HG03066 (cell line): Measurements from ENCODE around the gene RNF17.

Source experiments
- ATAC-seq: cut with Tn5 transposase; IDR thresholded peaks from one replicate; pipeline ENCODE4 v1.9.1; 2021; ENCODE audit warnings: low read depth; ENCODE audit not compliant: unreplicated experiment

The RNF17 gene

DNA sequence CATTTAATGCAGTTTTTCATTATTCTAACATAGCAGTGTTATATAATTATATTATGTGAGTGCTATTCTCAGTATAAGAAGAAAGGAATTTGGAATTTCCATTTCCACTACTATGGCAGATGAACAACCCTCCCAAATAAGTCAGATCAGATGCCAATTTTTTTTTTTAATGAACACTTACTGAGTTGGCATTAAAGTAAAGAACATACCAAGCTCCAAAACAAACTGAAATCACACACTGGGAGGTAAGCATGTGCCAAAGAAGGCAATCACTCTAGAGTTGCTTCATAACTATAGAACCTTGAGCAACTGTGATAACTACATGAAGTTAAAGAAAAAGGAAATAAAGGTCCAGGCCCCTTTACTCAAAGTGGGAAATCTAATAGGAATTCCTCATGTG, 90.3 kb downstream of the RNF17 start:
- no peak for ATAC-seq

DNA sequence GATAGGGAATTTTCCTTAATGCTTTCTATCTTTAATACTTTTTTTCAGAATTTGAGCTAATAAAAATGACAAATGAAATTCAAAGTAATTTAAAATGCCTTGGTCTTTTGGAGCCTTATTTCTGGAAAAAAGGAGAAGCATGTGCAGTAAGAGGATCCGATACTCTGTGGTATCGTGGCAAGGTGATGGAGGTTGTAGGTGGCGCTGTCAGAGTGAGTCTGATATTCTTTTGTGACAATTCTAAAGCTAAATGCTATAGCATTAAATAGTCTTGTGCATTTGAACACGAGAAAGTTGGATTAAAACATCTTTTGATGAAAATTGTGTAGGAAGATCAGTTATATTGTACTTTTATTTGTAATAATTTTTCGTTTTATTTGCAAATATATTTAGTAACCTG, 95.0 kb downstream of the RNF17 start:
- no peak for ATAC-seq

DNA sequence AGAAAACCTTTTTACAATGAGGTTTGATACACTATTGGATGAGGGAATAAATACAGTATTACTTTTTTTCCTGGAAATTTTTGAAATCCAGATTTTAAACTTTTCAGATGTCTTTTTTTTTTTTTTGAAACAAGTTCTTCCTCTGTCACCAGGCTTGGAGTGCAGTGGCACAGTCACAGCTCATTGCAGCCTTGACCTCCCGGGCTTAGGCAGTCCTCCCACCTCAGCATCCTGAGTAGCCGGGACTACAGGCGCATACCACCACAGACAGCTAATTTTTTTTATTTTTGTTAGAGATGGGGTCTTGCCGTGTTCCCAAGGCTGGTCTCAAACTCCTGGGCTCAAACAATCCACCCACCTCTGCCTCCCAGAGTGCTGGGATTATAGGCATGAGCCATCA, 96.8 kb downstream of the RNF17 start:
- ATAC-seq: no peak

DNA sequence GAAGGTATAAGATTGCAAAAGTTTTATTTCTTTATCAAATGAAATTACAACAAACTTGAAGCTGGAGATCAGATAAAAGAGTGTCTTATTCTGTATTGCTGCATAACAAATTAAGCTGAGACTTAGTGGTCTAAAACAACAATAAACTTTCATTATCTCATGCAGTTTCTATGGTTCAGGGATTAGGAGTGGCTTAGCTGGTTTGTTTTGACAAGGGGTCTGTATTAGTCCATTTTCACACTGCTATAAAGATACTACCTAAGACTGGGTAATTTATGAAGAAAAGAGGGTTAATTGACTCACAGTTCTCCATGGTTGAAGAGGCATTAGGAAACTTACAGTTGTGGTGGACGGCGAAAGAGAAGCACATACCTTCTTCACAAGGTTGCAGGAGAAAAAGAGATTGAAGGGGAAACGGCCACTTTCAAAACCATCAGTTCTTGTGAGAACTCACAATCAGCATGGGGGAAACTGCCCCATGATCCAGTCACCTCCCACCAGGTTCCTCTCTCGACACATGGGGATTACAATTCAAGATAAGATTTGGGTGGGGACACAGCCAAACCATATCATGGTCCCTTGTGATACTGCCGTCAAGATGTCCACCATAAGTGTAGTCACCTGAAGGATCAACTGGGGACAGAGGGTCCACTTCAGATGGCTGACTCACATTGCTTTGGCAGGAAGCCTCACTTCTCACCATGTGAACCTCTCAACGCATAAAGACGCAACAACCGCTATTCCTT, 97.8 kb downstream of the RNF17 start:
- ATAC-seq: no peak

DNA sequence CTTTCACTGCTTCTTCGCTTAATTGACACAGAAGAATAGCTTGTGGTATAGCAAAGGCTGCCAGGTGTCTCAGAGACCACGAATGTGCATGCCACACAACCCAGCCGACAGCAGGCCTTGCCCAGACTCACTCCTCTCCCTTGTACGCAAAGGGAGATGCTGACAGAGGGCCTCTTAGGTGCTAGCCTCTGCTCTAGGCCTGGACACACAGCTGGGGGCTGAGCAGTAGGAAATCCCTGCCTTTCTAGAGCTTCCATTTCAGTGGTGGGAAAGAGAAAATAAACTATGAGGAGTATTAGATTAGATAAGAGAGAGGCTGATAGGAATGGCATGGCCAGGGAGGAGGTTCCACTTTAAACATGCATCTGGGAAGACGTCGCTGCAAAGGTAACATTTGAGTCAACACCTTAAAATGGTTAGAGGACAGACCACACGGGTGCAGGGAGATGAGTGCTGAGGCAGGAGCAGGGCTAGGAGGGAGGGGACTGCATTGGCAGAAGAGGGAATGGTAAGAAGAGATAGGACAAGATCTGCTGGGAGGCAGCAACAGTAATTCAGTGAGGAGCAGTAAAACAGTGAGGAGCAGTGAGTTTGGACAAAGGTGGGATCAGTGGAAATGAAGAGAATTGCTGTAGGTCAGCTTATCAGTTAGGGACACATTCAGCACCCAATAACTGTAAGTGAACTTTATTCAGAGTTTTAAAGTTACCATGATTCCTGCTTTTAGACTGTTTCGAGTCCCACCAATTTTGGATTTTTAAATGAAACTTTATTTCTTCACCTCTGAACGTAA, 100.0 kb downstream of the RNF17 start:
- ATAC-seq: no peak

DNA sequence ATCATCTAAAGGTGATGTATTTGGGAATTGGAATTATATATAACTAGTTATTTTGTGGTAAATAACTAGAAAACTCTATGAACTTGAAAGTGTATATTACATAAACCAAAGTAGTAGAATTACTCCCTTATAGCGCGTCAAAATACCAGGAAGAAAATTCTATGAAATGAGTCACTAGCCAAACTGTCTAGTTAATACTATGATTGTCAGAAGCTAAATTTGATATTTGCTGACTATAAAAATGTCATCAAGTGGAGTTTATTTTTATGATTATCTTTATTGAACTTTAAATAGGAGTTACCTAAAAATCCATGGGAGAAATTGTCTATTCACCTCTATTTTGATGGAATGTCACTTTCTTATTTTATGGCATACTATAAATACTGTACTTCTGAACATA, 100.6 kb downstream of the RNF17 start:
- ATAC-seq: no peak

DNA sequence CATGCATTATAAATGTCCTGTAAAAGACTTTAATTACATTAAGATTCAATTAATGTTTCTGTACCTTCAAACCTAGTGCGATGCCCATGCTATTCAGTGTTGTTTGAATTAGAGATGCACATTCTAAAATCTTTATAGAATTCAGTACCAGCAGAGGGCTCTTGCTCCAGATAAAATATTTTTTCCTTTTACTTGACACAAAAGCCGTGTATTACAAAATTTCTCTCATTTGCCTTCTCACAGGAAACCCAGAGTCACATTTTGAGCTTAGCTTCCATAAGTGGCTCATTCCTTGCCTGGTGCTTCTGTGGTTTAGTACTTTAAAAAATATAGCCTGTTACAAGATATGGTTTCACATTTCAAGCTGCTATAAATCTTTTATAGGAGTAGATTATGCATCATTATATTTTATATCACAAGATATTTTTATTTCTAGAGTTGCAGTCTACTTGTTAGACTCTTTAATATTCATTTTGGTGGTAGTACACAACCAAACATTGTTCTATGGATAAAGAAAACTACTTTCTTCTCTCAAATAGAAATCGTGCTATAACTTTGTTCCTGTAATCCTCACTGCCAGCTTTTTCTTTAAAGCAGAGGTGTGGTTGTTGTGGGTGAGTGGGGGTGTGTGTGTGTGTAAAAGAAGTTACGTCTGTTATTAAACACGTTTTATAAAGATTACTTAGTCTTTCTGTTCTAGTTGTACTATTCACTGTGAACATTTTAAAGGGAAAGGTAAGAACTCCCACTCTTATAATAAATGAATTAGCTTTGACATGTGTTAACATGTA, 101.4 kb downstream of the RNF17 start:
- ATAC-seq: no peak

DNA sequence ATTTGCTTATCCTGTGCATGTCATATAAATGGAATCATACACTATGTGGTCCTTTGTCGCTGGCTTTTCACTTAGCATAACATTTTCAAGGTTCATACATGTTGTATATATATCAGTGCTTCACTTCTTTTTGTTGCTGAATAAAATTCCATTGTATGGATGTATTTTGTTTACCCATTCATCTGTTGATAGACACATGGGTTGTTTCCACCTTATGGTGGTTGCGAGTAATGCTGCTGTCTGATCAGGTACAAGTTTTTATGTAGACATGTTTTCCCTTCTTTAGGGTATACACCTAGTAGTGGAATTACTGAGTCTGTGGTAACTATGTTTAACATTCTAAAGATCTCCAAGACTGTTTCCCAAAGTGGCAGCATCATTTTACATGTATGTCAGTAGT, 102.5 kb downstream of the RNF17 start:
- ATAC-seq: no peak

DNA sequence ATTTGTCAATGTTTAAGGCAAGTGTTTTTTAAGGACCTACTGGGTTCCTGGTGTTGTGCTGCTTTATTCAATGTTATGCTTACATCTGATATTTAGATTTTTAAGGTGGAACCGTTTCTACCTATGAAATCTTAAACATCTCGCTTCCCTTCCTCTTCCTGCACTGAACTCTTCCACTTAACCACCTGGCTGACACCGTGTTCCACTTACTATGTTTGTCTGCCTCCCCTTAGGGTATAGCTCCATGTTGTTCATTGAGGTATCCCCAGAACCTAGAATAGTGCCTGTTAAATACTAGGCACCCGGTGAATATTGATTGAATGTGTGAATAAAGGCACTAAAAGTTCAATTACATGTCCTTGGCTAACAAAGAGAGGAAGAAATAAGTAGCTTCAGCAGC, 104.9 kb downstream of the RNF17 start:
- ATAC-seq: no peak

DNA sequence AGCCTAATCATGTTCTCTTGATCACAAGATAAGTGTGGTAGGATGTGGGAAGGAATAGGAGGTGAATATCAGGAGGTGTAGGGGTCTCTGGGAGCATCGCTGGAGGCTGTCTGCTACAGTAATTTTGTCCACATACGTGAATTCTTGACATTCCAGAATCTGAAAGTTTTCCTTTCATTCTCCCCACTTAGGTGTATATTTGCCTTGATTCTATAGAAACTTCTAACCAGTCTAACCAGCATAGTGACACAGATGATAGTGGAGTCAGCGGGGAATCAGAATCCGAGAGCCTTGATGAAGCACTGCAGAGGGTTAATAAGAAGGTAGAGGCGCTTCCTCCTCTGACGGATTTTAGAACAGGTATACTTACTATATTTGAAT, 106.4 kb downstream of the RNF17 start:
- no peak for ATAC-seq

DNA sequence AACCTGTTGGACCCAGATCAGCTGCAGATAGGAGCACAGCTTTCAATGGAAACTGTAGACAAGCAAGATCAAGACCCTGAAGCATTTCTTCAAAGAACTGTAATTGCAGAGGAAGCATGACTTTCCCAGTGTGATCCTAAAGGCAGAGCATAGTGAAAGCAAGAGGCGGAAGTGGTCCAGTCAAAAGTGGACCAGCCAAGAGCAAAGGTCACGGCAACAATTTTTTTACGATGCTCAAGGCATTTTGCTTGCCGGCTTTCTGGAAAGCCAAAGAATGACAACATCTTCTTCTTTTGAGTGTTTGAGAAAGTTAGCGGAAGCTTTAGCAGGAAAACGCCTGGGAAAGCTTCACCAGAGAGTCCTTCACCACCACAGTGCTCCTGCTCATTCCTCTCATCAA, 111.6 kb downstream of the RNF17 start:
- no peak for ATAC-seq

DNA sequence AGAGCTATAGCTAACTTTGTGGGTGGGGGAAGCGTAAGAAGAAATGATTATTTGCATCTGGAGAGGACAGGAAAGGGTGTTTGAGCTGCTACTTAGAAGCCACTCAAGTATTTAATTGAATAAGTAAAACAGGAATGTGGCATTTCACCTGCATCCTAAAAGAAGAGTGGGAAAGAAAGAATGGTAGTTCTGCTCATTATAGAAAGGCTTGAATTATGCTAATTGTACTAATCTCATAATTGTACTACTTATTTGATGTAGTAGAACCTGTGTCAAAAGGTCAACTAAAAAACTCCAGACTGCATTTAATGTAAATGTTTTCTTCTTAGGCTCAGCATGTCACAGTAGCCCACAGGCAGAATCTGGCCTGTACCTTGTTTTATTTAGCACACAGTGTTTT, 113.6 kb downstream of the RNF17 start:
- ATAC-seq: no peak

DNA sequence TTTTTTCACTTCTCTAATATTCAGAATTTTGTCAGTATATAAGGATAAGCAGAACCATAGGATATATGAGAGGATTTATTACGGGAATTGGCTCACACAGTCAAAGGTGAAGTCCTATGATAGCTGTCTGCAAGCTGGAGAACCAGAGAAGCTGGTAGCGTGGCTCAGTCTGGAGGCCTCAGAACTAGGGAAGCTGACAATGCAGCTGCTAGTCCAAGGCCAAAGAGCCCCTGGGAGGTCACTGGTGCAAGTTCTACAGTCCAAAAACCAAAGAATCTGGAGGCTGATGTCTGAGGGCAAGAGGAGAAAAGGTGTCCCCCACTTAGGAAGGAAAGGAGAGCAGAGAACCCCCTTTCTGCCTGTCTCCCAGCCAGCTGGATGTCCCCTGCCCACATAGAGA, 114.4 kb downstream of the RNF17 start:
- no peak for ATAC-seq

DNA sequence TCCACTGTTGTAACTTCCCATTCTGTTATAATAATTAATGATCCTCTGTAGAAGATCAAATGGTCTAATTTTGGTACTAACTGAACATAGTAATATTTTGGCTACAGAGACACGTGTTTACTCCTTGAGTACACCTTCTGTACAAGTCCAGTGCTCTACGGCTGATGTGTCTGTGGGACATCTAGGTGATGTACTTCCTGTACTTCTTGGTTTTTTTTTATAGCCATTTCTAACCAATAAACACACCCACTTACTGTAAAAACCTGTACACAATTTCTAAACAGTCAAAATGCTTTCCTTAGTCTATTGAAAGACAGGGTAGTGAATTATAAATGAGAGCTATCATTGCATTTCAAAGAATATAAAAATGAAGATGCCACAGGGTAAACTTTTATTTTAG, 118.7 kb downstream of the RNF17 start:
- no peak for ATAC-seq

DNA sequence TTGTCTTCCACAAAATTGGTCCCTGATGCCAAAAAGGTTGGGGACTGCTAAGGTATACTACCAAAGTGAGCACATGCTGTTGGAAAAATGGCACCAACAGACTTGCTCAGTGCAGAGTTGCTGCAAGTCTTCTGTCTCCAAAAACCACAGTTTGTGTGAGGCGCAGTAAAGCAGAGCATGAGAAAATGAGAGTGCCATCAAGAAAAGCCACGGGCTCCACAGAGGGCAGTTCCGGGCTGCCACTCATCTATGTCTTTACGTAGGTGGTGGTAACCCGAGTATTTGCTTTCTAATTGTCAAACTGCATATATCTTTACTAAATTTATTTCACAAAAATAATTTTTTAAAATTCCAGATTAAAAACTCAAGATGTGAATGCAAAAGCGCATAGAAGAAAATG, 123.8 kb downstream of the RNF17 start:
- ATAC-seq: peak; percentile 52

DNA sequence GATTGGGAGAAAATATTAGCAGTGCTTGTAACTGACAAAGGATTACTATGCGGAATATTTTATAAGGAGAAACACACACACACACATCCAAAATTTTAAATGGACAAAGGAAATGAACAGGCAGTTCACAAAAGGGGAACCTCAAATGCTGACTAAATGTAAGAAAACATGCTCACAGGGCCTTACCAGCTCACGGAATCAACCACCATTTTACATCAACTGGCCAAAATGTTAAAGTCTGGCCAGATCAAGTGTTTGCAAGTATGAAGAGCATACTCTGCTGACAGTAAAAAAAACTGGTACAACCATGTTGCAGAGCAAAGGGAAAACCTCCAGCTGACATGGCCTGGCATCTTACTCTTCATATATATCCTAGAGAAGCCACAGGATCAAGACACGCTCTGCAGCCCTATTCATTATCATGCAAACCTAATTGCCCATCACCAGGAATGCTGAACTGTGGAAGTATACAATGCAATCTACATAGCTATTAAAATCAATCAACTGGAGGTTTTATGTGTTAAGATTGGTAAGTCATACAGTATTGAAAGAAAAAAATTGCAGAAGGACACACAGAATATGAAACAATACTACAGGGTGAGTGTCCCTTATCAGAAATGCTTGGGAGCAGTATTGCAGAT, 124.4 kb downstream of the RNF17 start:
- peak; percentile 47 for ATAC-seq

DNA sequence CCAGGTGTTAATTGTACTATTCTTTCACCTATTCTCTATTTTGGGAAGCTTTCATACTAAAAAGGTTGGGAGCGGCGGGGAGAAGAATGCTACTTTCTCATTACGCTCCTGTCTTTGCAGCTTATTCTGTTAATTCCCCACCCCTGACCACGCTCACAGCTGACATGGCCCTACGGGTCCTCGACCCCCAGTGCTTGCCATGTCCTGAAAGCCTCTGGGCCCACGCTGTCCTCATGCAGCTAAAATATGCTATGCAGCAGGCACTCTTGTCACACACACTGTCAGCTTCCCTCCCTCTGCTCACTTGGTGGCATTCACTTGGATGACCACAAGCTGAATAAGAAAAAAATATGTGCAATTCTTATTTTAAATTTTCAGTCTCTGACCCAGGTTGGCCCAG, 126.3 kb downstream of the RNF17 start:
- ATAC-seq: no peak

DNA sequence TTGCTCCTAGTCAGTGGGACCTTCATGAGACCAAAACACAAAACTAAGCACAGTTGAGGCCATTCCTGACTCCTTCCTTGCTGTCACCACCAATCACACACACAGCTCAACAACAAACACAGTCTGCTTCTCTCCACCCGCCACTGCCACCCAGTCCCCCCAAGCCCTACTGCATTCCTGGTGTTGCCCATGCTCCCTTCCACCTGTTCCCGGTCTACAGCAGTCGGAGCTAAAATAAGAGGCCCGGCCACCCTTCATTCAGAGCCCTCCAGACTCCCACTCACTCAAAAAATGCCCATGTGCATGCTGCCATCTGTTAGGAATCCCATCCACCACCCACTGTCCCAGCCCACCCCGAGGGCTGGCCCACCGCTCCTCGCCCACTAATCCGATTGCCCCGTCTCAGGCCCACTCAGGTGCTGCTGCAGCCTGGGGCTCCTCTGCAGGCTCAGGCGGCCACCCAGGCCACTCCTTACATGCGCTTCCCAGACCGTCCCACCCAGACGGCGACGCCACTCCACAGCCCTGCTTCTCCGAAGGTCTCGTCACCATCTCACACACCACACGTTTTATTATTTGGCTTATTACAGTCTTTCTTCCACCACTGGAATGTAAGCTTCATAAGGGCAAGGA, 127.6 kb downstream of the RNF17 start:
- ATAC-seq: no peak

DNA sequence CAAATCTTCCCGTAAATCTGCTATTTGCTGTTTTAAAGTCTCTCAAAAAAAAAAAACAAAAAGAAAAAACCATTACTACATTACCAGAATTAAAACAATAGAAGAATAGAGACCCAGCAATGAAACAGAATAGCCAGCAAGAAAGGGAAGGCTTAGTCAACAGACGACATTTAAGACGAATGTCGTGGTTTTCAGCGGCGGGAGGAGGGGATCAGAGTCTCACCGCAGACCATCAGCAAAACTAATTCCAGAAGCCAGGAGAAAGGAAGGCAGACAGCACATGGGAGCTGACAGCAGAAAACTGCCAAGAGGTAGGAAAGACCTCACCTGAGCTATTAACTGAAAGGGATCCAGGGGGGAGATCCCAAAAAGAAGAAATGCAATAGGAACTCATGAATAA, 128.9 kb downstream of the RNF17 start:
- no peak for ATAC-seq

DNA sequence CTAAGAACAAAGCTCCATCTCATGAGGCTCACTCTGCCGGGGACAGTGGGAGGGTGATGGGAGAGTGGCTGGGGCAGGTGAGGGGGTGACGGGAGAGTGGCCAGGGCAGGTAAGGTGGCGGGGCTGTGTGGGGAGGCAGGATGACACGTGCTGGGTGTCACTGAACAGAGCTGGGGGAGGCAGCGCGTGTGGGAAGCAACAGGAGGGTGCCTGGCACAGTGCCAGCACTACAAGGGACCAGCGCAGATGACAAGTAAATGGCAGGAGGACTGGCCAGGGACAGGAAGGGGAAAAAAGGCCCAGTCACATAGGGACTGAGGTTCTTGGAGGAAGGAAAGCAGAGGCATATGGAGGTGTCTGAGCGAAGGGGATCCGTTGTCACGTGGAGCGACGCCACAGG, 129.9 kb downstream of the RNF17 start:
- no peak for ATAC-seq
